ENCODE results near the gene PCBP3. TPM values are rescaled to one million over a fixed set of nuclear protein-coding genes. Genes with fewer than 3 reads are reported as not detected.
"Not testable (repeated sequence)": the region's sequence is repeated elsewhere in the genome, so short reads cannot be mapped to it uniquely, and the experiment has no call there.

The PCBP3 gene
- total RNA-seq, 1 experiment from 2014 or later, result 3.7 TPM

GRCh38 chr21:45831991-45832740, 188.6 kb downstream of the PCBP3 start:
- ChIA-PET POLR2A (interaction anchor here (0.5 kb wide), 1 partner anchor 276 kb away, joined by 3 read pairs; no protein-coding TSS in a partner anchor), CTCF (interaction anchor here (0.6 to 1.1 kb wide), 2 partner anchors 12 to 710 kb away, joined by 3 read pairs; no protein-coding TSS in a partner anchor)
- BruUV-seq (replicated peaks), result no TSS peak
- no peaks in the 10 kb centered on the region for H3K9me3 Mint-ChIP-seq (ENCODE audit: unreplicated experiment)
- intact Hi-C loops (cut with micrococcal nuclease), result no loop called here
- no peaks in the 10 kb centered on the region for H3K4me1 Mint-ChIP-seq (ENCODE audit: insufficient read depth, unreplicated experiment)
- no peak overlapping the region for H3K27ac Mint-ChIP-seq (ENCODE audit: low read depth, unreplicated experiment)
- DNase-seq (ENCODE audit: unreplicated experiment), result peak; percentile 4
- H3K27me3 Mint-ChIP-seq (ENCODE audit: insufficient read depth, unreplicated experiment), result no peaks in the 10 kb centered on the region
- no peak for TF ChIP-seq CTCF (IDR thresholded peaks at IDR 0.05; ENCODE audit: unreplicated experiment)
- H3K36me3 Mint-ChIP-seq (ENCODE audit: insufficient read depth, unreplicated experiment), result no peaks in the 10 kb centered on the region
- no peak overlapping the region for H3K4me3 Mint-ChIP-seq (ENCODE audit: unreplicated experiment)

GRCh38 chr21:45832741-45833235, 189.3 kb downstream of the PCBP3 start:
- H3K36me3 Mint-ChIP-seq (ENCODE audit: insufficient read depth, unreplicated experiment); H3K27me3 Mint-ChIP-seq (ENCODE audit: insufficient read depth, unreplicated experiment); BruUV-seq (replicated peaks); H3K27ac Mint-ChIP-seq (ENCODE audit: low read depth, unreplicated experiment); intact Hi-C loops (cut with micrococcal nuclease); POLR2A ChIA-PET; H3K4me1 Mint-ChIP-seq (ENCODE audit: insufficient read depth, unreplicated experiment); H3K4me3 Mint-ChIP-seq (ENCODE audit: unreplicated experiment); H3K9me3 Mint-ChIP-seq (ENCODE audit: unreplicated experiment); DNase-seq (ENCODE audit: unreplicated experiment): not testable (repeated sequence)
- CTCF ChIA-PET, result interaction anchor here (1.1 kb wide), 1 partner anchor 12 kb away, joined by 3 read pairs; no protein-coding TSS in a partner anchor

GRCh38 chr21:45833414-45833813, 189.9 kb downstream of the PCBP3 start:
- TF ChIP-seq CTCF (IDR thresholded peaks at IDR 0.05; ENCODE audit: unreplicated experiment), result no peak
- ChIA-PET POLR2A (no interaction called here), CTCF (no interaction called here)
- no peak for DNase-seq (ENCODE audit: unreplicated experiment)
- H3K4me1 Mint-ChIP-seq (ENCODE audit: insufficient read depth, unreplicated experiment), result no peaks in the 10 kb centered on the region
- H3K4me3 Mint-ChIP-seq (ENCODE audit: unreplicated experiment), result no peak overlapping the region
- H3K27me3 Mint-ChIP-seq (ENCODE audit: insufficient read depth, unreplicated experiment), result no peaks in the 10 kb centered on the region
- no peaks in the 10 kb centered on the region for H3K9me3 Mint-ChIP-seq (ENCODE audit: unreplicated experiment)
- no peaks in the 10 kb centered on the region for H3K36me3 Mint-ChIP-seq (ENCODE audit: insufficient read depth, unreplicated experiment)
- intact Hi-C loops (cut with micrococcal nuclease), result no loop called here
- H3K27ac Mint-ChIP-seq (ENCODE audit: low read depth, unreplicated experiment), result no peak overlapping the region
- no TSS peak for BruUV-seq (replicated peaks)

GRCh38 chr21:45834026-45834715, 190.6 kb downstream of the PCBP3 start:
- peaks cover 8% of the 10 kb centered on the region for H3K9me3 Mint-ChIP-seq (ENCODE audit: unreplicated experiment)
- H3K27me3 Mint-ChIP-seq (ENCODE audit: insufficient read depth, unreplicated experiment), result no peaks in the 10 kb centered on the region
- ChIA-PET CTCF (interaction anchor here (0.6 kb wide), 1 partner anchor 15 kb away, joined by 3 read pairs; no protein-coding TSS in a partner anchor), POLR2A (no interaction called here)
- TF ChIP-seq CTCF (IDR thresholded peaks at IDR 0.05; ENCODE audit: unreplicated experiment), result no peak
- no TSS peak for BruUV-seq (replicated peaks)
- H3K27ac Mint-ChIP-seq (ENCODE audit: low read depth, unreplicated experiment), result no peak overlapping the region
- H3K4me3 Mint-ChIP-seq (ENCODE audit: unreplicated experiment), result no peak overlapping the region
- H3K4me1 Mint-ChIP-seq (ENCODE audit: insufficient read depth, unreplicated experiment), result peaks cover 4% of the 10 kb centered on the region
- intact Hi-C loops (cut with micrococcal nuclease), result no loop called here
- DNase-seq (ENCODE audit: unreplicated experiment), result no peak
- no peaks in the 10 kb centered on the region for H3K36me3 Mint-ChIP-seq (ENCODE audit: insufficient read depth, unreplicated experiment)
